Suprapubic skin (tissue), 4 donors: ENCODE data around the gene C1QL4. TPM values are rescaled to one million over a fixed set of nuclear protein-coding genes. Genes with fewer than 3 reads are reported as not detected.
A peak's percentile ranks its signal among the peaks of the same experiment; 100 is the strongest.
"Not testable (repeated sequence)": the region's sequence is repeated elsewhere in the genome, so short reads cannot be mapped to it uniquely, and the experiment has no call there.

Experiments
- DNase-seq, 2 donors: peaks; one replicate each; pipeline ENCODE4 v3.0.0-alpha.2; 2019; ENCODE audit warnings: low spot score in 2 of 2
- H3K27ac ChIP-seq: fragments of 200-600 bp; sonication (generic); one replicate; pipeline ENCODE4 v1.5.1; 2019
- H3K27me3 ChIP-seq: fragments of 200-600 bp; sonication (generic); one replicate; pipeline ENCODE4 v1.5.1; 2019
- H3K36me3 ChIP-seq: fragments of 200-600 bp; sonication (generic); one replicate; pipeline ENCODE4 v1.5.1; 2019
- H3K4me1 ChIP-seq: fragments of 200-600 bp; sonication (generic); one replicate; pipeline ENCODE4 v1.5.1; 2019
- H3K4me3 ChIP-seq: fragments of 200-600 bp; sonication (generic); one replicate; pipeline ENCODE4 v1.5.1; 2019; ENCODE audit warnings: mild to moderate bottlenecking
- H3K9me3 ChIP-seq: fragments of 200-600 bp; sonication (generic); one replicate; pipeline ENCODE4 v1.5.1; 2019
- CTCF ChIP-seq, 2 donors: fragments of 200-600 bp in 1 of 2; fragments of 450-650 bp in 1 of 2; sonication (generic) in 1 of 2; IDR thresholded peaks; one replicate each; pipeline ENCODE4 v1.5.1; 2016 to 2019; ENCODE audit warnings: antibody characterized with exemption in 2 of 2, mild to moderate bottlenecking in 1 of 2, moderate library complexity in 1 of 2
- EP300 ChIP-seq: sonication (generic); formaldehyde crosslinking; IDR thresholded peaks from one replicate; pipeline ENCODE4 v1.6.1; 2017; ENCODE audit warnings: antibody characterized with exemption
- POLR2A ChIP-seq, 2 donors: fragments of 450-650 bp; IDR thresholded peaks; one replicate each; pipeline ENCODE4 v1.6.1; 2017; ENCODE audit warnings: antibody characterized with exemption in 2 of 2, mild to moderate bottlenecking in 2 of 2, moderate library complexity in 2 of 2
- POLR2AphosphoS5 ChIP-seq, 3 donors: sonication (generic); formaldehyde crosslinking; IDR thresholded peaks; one replicate each; pipeline ENCODE4 v1.6.1; 2017; ENCODE audit warnings: antibody characterized with exemption in 3 of 3
- WGBS: methylation state at CpG from one replicate; pipeline ENCODE4 v1.1.5; 2018; 5-methylcytosine and 5-hydroxymethylcytosine counted together
- total RNA-seq, 4 donors: library from RNA; depleted of rRNA; stranded (reverse); fragments of >200 nt; gene quantifications; one replicate each; pipeline ENCODE4 v1.1.0, GENCODE V29; 2016

Gene C1QL4
- total RNA-seq, 4 donors from 2014 or later = 0.73 to 1.2 (median 1.1) TPM; not detected in 1

DNA sequence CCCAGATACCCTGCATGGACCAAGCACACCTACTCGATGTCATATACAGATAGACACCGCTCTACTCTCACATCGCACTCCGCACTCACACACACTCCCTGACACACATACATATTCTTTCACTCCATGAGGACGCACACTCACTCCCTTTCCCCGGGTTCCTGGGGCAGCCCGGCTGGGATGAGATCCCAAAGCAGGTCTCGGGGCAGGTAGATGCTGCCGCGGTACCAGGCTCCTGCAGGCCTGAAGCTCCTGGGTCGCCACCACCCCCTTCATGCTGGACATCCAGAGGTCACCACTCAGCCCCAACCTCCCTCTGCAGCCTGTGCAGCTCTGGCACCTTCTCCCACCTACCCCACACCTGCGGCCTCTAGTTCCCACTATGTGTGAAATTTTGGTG lies 2.3 kb downstream of the C1QL4 start:
- Histone ChIP-seq H3K9me3 (no peaks in the 10 kb centered on the region), H3K4me1 (peaks cover 43% of the 10 kb centered on the region), H3K36me3 (no peaks in the 10 kb centered on the region), H3K27ac (no peak overlapping the region), H3K4me3 (no peak overlapping the region), H3K27me3 (peaks cover 48% of the 10 kb centered on the region)
- WGBS = 63% methylated on average over 12 of the region's 12 CpGs
- DNase-seq = no peak
- no peak for TF ChIP-seq POLR2A (IDR thresholded peaks at IDR 0.05)
- TF ChIP-seq EP300 = no peak
- no peak for TF ChIP-seq POLR2AphosphoS5 (IDR thresholded peaks at IDR 0.05)
- TF ChIP-seq CTCF (IDR thresholded peaks at IDR 0.05) = no peak

DNA sequence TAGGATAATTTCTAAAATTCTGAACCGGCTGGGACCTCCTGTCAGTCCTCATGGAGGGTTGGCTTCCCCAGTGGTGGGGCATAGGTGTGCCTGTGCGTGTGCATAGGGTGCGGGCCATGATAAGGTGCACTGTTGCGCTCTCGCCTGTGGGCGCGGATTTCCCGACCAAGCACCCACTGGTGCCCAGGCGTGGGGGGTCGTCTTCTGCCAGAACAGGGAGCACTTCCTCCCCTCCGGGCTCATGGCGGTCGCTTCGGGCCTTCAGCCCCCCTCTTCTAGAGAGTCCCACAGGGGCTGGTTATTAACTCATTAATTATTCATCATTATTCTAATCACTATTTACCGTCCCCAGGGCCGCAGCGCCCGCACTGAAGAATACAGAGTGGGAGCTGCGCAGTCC lies 2.8 kb downstream of the C1QL4 start:
- DNase-seq = no peak
- peaks cover 48% of the 10 kb centered on the region for H3K27me3 ChIP-seq

DNA sequence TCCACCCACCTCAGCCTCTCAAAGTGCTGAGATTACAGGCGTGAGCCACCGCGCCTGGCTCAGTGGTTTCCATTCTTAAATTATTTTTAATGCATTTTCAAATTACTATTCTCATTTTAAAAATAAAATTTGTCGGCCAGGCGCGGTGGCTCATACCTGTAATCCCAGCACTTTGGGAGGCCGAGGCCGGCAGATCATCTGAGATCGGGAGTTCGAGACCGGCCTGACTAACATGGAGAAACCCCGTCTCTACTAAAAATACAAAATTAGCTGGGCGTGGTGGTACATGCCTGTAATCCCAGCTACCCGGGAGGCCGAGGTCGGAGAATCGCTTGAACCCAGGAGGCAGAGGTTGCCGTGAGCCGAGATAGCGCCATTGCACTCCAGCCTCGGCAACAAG lies 3.2 kb downstream of the C1QL4 start:
- Histone ChIP-seq H3K4me1 (peaks cover 43% of the 10 kb centered on the region), H3K27me3 (peaks cover 48% of the 10 kb centered on the region)
- 74% methylated on average over 21 of the region's 21 CpGs for WGBS
- not testable (repeated sequence) for H3K9me3 ChIP-seq, H3K27ac ChIP-seq, H3K36me3 ChIP-seq, H3K4me3 ChIP-seq
- peak in 1 of 2 donors; percentile 65 for DNase-seq

More for the DNA sequence above, 2.8 kb downstream of the C1QL4 start:
- 67% methylated on average over 19 of the region's 19 CpGs for WGBS
- H3K4me3 ChIP-seq = no peak overlapping the region
- H3K4me1 ChIP-seq = peaks cover 43% of the 10 kb centered on the region
- TF ChIP-seq POLR2AphosphoS5 (IDR thresholded peaks at IDR 0.05) = no peak
- no peak for TF ChIP-seq CTCF (IDR thresholded peaks at IDR 0.05)
- TF ChIP-seq EP300 = no peak
- TF ChIP-seq POLR2A (IDR thresholded peaks at IDR 0.05) = no peak
- no peak overlapping the region for H3K27ac ChIP-seq
- H3K9me3 ChIP-seq = no peaks in the 10 kb centered on the region
- no peaks in the 10 kb centered on the region for H3K36me3 ChIP-seq

DNA sequence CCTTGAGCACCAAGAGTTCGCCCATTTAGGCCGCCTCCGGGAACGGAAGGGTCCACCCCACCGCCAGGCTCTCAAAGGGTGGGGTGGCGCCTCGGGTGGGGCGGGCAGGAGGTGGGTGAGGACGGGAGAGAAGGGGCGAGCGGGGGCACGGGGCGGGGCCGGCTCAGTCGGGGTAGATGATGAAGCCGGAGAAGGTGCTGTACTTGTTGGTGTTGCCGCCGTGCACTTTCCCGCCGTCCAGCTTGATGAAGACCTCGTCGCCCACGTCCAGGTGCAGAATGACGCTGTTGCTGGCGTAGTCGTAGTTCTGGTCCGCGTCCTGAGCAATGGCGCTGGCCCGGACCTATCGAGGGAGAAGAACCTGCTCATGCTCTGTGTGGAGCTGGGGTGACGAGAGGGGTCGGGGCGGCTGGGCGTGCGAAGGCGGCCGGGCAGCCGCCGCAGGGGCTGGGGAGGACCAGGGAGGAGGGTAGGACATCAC lies 4.1 kb downstream of the C1QL4 start:
- peaks cover 43% of the 10 kb centered on the region for H3K4me1 ChIP-seq
- H3K27ac ChIP-seq = no peak overlapping the region
- peak in 1 of 2 donors; percentile 66 for DNase-seq
- TF ChIP-seq POLR2AphosphoS5 (IDR thresholded peaks at IDR 0.05) (no peak), POLR2A (IDR thresholded peaks at IDR 0.05) (no peak), EP300 (no peak), CTCF (IDR thresholded peaks at IDR 0.05) (no peak)
- 10% methylated on average over 19 of the region's 40 CpGs for WGBS
- H3K36me3 ChIP-seq = no peaks in the 10 kb centered on the region
- no peaks in the 10 kb centered on the region for H3K9me3 ChIP-seq
- peaks cover 47% of the 10 kb centered on the region for H3K27me3 ChIP-seq
- peak overlapping the region; percentile 38 for H3K4me3 ChIP-seq

- peaks cover 42% of the 10 kb centered on the region for H3K27me3 ChIP-seq
- H3K9me3 ChIP-seq = no peaks in the 10 kb centered on the region
- WGBS = 57% methylated on average over 14 of the region's 17 CpGs
- peaks cover 42% of the 10 kb centered on the region for H3K4me1 ChIP-seq
- peak overlapping the region; percentile 38 for H3K4me3 ChIP-seq
- H3K36me3 ChIP-seq = no peaks in the 10 kb centered on the region
- peak in 1 of 2 donors; percentile 53 for DNase-seq
- H3K27ac ChIP-seq = no peak overlapping the region
- no peak for TF ChIP-seq EP300
- TF ChIP-seq CTCF (IDR thresholded peaks at IDR 0.05) = no peak
- no peak for TF ChIP-seq POLR2A (IDR thresholded peaks at IDR 0.05)
- no peak for TF ChIP-seq POLR2AphosphoS5 (IDR thresholded peaks at IDR 0.05)
Measured at GRCh38 chr12:49332441-49332861, 4.5 kb downstream of the C1QL4 start.
